K562 (cell line): ENCODE results near the gene KNG1. TPM values are rescaled to one million over a fixed set of nuclear protein-coding genes. Genes with fewer than 3 reads are reported as not detected.

Experiments used
- DPF2 ChIP-seq: fragments of 450-650 bp; IDR thresholded peaks from 2 replicates; pipeline ENCODE4 v1.6.1; 2016
- FOXA3 ChIP-seq, 2 experiments: fragments of 450-650 bp in 1 of 2; sonication (generic) in 1 of 2; formaldehyde crosslinking; IDR thresholded peaks in 1 of 2; conservative IDR thresholded peaks in 1 of 2; 2 replicates each; pipeline versions ENCODE4 v1.4.0 to v1.8.0; 2020 to 2022; ENCODE audit warnings: mild to moderate bottlenecking in 2 of 2, missing genetic modification reagents in 1 of 2
- GTF2E2 ChIP-seq: fragments of 200-800 bp; sonication (Bioruptor generic); IDR thresholded peaks from 2 replicates; pipeline ENCODE4 v1.6.1; 2016; ENCODE audit warnings: missing genetic modification characterization, missing compliant biosample characterization
- KLF13 ChIP-seq: fragments of 450-650 bp; IDR thresholded peaks from 2 replicates; pipeline ENCODE4 v1.6.1; 2016; ENCODE audit warnings: missing genetic modification characterization, low read depth, mild to moderate bottlenecking, missing compliant biosample characterization, moderate library complexity, borderline replicate concordance
- MCM5 ChIP-seq: fragments of 450-650 bp; IDR thresholded peaks from 2 replicates; pipeline ENCODE4 v1.6.1; 2016; ENCODE audit warnings: low read depth
- NFATC3 ChIP-seq: fragments of 450-650 bp; IDR thresholded peaks from 2 replicates; pipeline ENCODE4 v1.6.1; 2017; ENCODE audit warnings: mild to moderate bottlenecking
- NR2C1 ChIP-seq, 2 experiments: fragments of 450-650 bp; IDR thresholded peaks; 2 replicates each; pipeline ENCODE4 v1.6.1; 2017; ENCODE audit warnings: mild to moderate bottlenecking in 2 of 2, antibody characterized with exemption in 1 of 2, inconsistent platforms in 1 of 2, missing compliant biosample characterization in 1 of 2, missing genetic modification characterization in 1 of 2
- PHTF2 ChIP-seq: fragments of 250-450 bp; sonication (Bioruptor Pico); IDR thresholded peaks from 2 replicates; pipeline ENCODE4 v1.5.0; 2021; ENCODE audit warnings: mild to moderate bottlenecking
- PML ChIP-seq: IDR thresholded peaks from 2 replicates; pipeline ENCODE4 v1.6.1; 2012; ENCODE audit warnings: low read length, inconsistent platforms
- STAG1 ChIP-seq: sonication (generic); formaldehyde crosslinking; IDR thresholded peaks from 2 replicates; pipeline ENCODE4 v1.5.0; 2020; ENCODE audit warnings: missing genetic modification reagents, borderline replicate concordance
- TAL1 ChIP-seq: fragments of 450-650 bp; IDR thresholded peaks from 2 replicates; pipeline ENCODE4 v1.6.1; 2016; ENCODE audit warnings: mild to moderate bottlenecking
- TCF3 ChIP-seq: sonication (generic); formaldehyde crosslinking; IDR thresholded peaks from 2 replicates; pipeline ENCODE4 v1.4.0; 2020; ENCODE audit warnings: mild to moderate bottlenecking, missing genetic modification reagents
- TCFL5 ChIP-seq: fragments of 250-450 bp; sonication (Bioruptor Pico); conservative IDR thresholded peaks from 2 replicates; pipeline ENCODE4 v1.6.1; 2021; ENCODE audit warnings: mild to moderate bottlenecking, moderate library complexity, matching md5 sums
- TGIF2 ChIP-seq: sonication (generic); formaldehyde crosslinking; IDR thresholded peaks from 2 replicates; pipeline ENCODE4 v1.8.1; 2022; ENCODE audit warnings: mild to moderate bottlenecking, missing genetic modification reagents, moderate library complexity
- WHSC1 ChIP-seq: IDR thresholded peaks from one replicate; pipeline ENCODE4 v1.6.1; 2012; ENCODE audit warnings: low read length, control low read depth, inconsistent platforms
- ZFX ChIP-seq: sonication (generic); formaldehyde crosslinking; IDR thresholded peaks from 2 replicates; pipeline ENCODE4 v1.8.0; 2022; ENCODE audit warnings: mild to moderate bottlenecking, missing genetic modification reagents, moderate library complexity
- ZKSCAN8 ChIP-seq: fragments of 200-800 bp; sonication (Bioruptor generic); IDR thresholded peaks from 2 replicates; pipeline ENCODE4 v1.6.1; 2016; ENCODE audit warnings: missing genetic modification characterization, missing compliant biosample characterization
- ZNF232 ChIP-seq: sonication (generic); formaldehyde crosslinking; IDR thresholded peaks from 2 replicates; pipeline ENCODE4 v1.8.0; 2022; ENCODE audit warnings: mild to moderate bottlenecking, missing genetic modification reagents
- ZNF24 ChIP-seq: fragments of 450-650 bp; IDR thresholded peaks from 2 replicates; pipeline ENCODE4 v1.6.1; 2016
- ZNF282 ChIP-seq: sonication (generic); formaldehyde crosslinking; IDR thresholded peaks from 2 replicates; pipeline ENCODE4 v1.8.1; 2023; ENCODE audit warnings: missing genetic modification reagents
- ZNF583 ChIP-seq: fragments of 250-450 bp; sonication (Bioruptor Pico); IDR thresholded peaks from 2 replicates; pipeline ENCODE4 v1.4.0; 2020
- ZNF717 ChIP-seq: fragments of 250-450 bp; sonication (Bioruptor Pico); IDR thresholded peaks from 2 replicates; pipeline ENCODE4 v1.5.0; 2021
- ZNF77 ChIP-seq: fragments of 250-450 bp; sonication (Bioruptor Pico); IDR thresholded peaks from 2 replicates; pipeline ENCODE4 v1.5.0; 2020
- ZSCAN32 ChIP-seq: fragments of 450-650 bp; formaldehyde crosslinking; IDR thresholded peaks from 2 replicates; pipeline ENCODE4 v1.4.0; 2020; ENCODE audit warnings: mild to moderate bottlenecking, moderate library complexity
- ZZZ3 ChIP-seq: fragments of 450-650 bp; IDR thresholded peaks from 2 replicates; pipeline ENCODE4 v1.6.1; 2016; ENCODE audit warnings: antibody characterized with exemption, mild to moderate bottlenecking, moderate library complexity
- polyA plus RNA-seq, 8 experiments: library from polyadenylated mRNA; depleted of rRNA in 4 of 8; stranded (reverse) in 5 of 8; unstranded in 3 of 8; fragments of >200 nt; fragmentation: Nextera tagmentation in 2 of 8; fragmentation: Illumina TruSeq in 1 of 8; extraction: Ambion mirVana in 2 of 8; extraction: Trizol in 1 of 8; gene quantifications; 2 replicates each; pipeline versions ENCODE4 v1.2.1 to v1.2.3, GENCODE V29; 2011 to 2014; ENCODE audit warnings: inconsistent platforms in 1 of 8, missing spikeins in 1 of 8
- total RNA-seq, 7 experiments: library from RNA; depleted of rRNA in 6 of 7; stranded (reverse); fragments of >200 nt in 6 of 7; fragmentation: Illumina TruSeq in 2 of 7; extraction: Trizol in 2 of 7; gene quantifications; 2 replicates each; pipeline versions ENCODE4 v1.2.1 to v1.2.3, GENCODE V29; 2011 to 2021; ENCODE audit warnings: low replicate concordance in 1 of 7
- TF ChIP-seq, protein P1 (sequence below): sonication (generic); formaldehyde crosslinking; IDR thresholded peaks from 2 replicates; pipeline ENCODE4 v1.9.0; 2022; ENCODE audit warnings: mild to moderate bottlenecking, missing genetic modification reagents
- TF ChIP-seq, protein P2 (sequence below): fragments of 250-450 bp; sonication (Bioruptor Pico); IDR thresholded peaks from 2 replicates; pipeline ENCODE4 v1.4.0; 2020; ENCODE audit warnings: mild to moderate bottlenecking
- TF ChIP-seq, protein P3 (sequence below): sonication (generic); formaldehyde crosslinking; IDR thresholded peaks from 2 replicates; pipeline ENCODE4 v1.8.1; 2023; ENCODE audit warnings: mild to moderate bottlenecking, missing genetic modification reagents

The KNG1 gene
- total and polyA plus RNA-seq, 9 of the 15 experiments (the other 6 are each of a cell fraction or from before 2014, with no cell fraction given): 0.09 TPM; not detected in 8

DNA sequence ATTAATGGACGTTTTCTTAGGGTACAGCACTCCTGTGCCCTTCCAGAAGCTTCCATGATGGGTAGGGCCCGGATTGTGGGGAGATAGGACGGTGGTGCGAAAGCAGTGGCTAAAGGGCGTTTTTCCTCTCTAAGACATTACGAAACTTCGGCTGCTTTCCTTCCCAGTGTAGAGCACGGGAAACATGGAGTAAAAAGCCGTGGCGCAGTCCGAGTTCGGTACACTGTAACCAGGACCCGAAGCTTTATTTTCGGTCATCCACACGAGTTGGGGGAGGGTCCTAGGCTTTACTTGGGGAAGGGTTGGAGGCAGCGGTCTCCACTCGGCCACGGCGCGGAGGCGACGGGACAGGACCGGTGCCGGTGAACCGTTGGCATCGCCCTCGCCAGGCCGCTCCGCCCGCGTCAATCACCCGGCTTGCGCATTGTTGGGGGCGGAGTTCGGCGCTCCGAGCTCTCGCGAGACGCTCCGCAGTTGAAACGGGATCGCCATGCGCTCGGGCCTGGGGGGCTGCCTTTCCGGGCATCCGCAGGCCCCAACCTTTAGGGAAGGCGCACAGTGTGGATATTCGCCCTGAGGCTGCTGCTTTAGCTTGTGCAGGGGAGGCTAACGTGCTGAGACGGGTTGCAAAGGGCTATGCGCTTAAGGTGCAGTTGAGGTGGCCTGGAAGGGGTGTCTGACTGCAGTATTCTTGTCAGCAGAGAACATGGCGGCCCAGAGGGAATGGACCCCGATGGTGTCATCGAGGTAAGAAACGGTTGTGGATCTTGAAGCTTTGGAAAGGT is 66.8 kb downstream of the KNG1 start (continued):
- TF ChIP-seq MCM5: no peak
- peak; percentile 86 for TF ChIP-seq ZZZ3
- peak in 1 of 2 experiments; percentile 41; a peak in 1 of 4 replicates for TF ChIP-seq FOXA3 (CRISPR knock-in tag; conservative IDR thresholded peaks at IDR 0.05 in 1 of 2, IDR thresholded peaks at IDR 0.05 in 1 of 2)
- no peak for TF ChIP-seq NFATC3
- no peak for TF ChIP-seq WHSC1
- 0 out of 2 replicates have a peak, but pooled peaks have one; percentile 18 for TF ChIP-seq ZNF282 (CRISPR knock-in tag)
- TF ChIP-seq GTF2E2 (tag): peak; percentile 59; the same call in 1 of the 2 replicates
- TF ChIP-seq DPF2: no peak
- TF ChIP-seq STAG1 (CRISPR knock-in tag): no peak
- 0 out of 2 replicates have a peak, but pooled peaks have one; percentile 10 for TF ChIP-seq ZNF717 (CRISPR knock-in tag)
- TF ChIP-seq ZNF232 (CRISPR knock-in tag): peak; percentile 73; the same call in 1 of the 2 replicates
- no peak for TF ChIP-seq ZKSCAN8 (CRISPR knock-in tag)
- TF ChIP-seq, protein P1, sequence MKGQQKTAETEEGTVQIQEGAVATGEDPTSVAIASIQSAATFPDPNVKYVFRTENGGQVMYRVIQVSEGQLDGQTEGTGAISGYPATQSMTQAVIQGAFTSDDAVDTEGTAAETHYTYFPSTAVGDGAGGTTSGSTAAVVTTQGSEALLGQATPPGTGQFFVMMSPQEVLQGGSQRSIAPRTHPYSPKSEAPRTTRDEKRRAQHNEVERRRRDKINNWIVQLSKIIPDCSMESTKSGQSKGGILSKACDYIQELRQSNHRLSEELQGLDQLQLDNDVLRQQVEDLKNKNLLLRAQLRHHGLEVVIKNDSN (CRISPR knock-in tag): no peak; the same call in 1 of the 2 replicates
- TF ChIP-seq NR2C1 (IDR thresholded peaks at IDR 0.05): 0 out of 2 replicates have a peak, but pooled peaks have one; percentile 35
- no peak; the same call in 1 of the 2 replicates for TF ChIP-seq NR2C1 (tag; IDR thresholded peaks at IDR 0.05)
- no peak for TF ChIP-seq ZNF24
- no peak for TF ChIP-seq TCFL5
- TF ChIP-seq ZNF583 (CRISPR knock-in tag): no peak
- TF ChIP-seq TAL1: no peak
- TF ChIP-seq ZNF77 (CRISPR knock-in tag): no peak
- no peak for TF ChIP-seq TGIF2 (CRISPR knock-in tag)
- TF ChIP-seq, protein P2, sequence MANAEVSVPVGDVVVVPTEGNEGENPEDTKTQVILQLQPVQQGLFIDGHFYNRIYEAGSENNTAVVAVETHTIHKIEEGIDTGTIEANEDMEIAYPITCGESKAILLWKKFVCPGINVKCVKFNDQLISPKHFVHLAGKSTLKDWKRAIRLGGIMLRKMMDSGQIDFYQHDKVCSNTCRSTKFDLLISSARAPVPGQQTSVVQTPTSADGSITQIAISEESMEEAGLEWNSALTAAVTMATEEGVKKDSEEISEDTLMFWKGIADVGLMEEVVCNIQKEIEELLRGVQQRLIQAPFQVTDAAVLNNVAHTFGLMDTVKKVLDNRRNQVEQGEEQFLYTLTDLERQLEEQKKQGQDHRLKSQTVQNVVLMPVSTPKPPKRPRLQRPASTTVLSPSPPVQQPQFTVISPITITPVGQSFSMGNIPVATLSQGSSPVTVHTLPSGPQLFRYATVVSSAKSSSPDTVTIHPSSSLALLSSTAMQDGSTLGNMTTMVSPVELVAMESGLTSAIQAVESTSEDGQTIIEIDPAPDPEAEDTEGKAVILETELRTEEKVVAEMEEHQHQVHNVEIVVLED: no peak
- peak; percentile 83 for TF ChIP-seq ZFX
- no peak for TF ChIP-seq TCF3
- TF ChIP-seq PML: peak; percentile 12; the same call in 1 of the 2 replicates
- no peak for TF ChIP-seq KLF13 (tag)
- TF ChIP-seq, protein P3, sequence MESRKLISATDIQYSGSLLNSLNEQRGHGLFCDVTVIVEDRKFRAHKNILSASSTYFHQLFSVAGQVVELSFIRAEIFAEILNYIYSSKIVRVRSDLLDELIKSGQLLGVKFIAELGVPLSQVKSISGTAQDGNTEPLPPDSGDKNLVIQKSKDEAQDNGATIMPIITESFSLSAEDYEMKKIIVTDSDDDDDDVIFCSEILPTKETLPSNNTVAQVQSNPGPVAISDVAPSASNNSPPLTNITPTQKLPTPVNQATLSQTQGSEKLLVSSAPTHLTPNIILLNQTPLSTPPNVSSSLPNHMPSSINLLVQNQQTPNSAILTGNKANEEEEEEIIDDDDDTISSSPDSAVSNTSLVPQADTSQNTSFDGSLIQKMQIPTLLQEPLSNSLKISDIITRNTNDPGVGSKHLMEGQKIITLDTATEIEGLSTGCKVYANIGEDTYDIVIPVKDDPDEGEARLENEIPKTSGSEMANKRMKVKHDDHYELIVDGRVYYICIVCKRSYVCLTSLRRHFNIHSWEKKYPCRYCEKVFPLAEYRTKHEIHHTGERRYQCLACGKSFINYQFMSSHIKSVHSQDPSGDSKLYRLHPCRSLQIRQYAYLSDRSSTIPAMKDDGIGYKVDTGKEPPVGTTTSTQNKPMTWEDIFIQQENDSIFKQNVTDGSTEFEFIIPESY: no peak
- no peak for TF ChIP-seq ZSCAN32 (CRISPR knock-in tag)
- TF ChIP-seq PHTF2 (CRISPR knock-in tag): no peak; the same call in 1 of the 2 replicates
